Central memory CD4-positive, alpha-beta T cell (primary cell): ENCODE measurements around the gene ZNF195.
"Not testable (repeated sequence)": the region's sequence is repeated elsewhere in the genome, so short reads cannot be mapped to it uniquely, and the experiment has no call there.

Source experiments
- DNase-seq: peaks from one replicate; pipeline ENCODE4 v3.0.0; 2022

The ZNF195 gene

DNA sequence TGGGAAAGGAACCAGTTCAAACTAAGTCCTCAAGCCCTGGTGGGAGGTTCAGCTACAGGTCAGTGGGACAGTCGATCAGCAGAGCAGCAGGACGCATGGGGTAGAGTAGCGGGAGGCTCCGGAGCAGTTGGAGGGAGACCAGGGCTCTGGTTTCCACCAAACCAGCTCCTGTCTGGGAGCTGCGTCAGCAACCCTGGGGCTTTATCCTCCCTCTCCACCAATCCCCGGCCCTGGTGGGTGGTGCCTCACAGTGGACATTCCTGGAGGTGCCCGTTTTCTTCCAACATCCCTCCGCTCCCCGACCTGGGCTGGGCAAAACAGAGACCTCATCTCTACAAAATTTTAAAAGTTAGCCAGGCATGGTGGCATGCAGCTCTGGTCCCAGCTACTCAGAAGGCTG, 32.4 kb downstream of the ZNF195 start:
- DNase-seq: no peak

DNA sequence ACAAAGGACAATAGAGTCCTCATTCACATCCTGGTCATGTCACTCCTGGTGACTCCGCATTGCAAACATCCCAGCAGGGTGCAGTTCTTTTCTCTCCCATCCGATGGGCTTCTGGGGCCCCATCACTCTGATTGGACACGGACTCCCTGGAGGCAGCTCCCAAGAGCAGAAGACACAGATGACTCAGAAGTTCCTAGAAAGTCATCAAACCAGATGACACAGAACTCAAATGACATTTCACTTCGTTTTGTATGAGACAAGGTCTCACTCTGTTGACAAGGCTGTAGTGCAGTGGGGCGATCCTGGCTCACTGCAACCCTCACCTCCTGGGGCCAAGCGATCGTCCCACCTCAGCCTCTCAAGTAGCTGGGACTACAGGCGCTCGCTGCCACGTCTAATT, 33.2 kb downstream of the ZNF195 start:
- no peak for DNase-seq

DNA sequence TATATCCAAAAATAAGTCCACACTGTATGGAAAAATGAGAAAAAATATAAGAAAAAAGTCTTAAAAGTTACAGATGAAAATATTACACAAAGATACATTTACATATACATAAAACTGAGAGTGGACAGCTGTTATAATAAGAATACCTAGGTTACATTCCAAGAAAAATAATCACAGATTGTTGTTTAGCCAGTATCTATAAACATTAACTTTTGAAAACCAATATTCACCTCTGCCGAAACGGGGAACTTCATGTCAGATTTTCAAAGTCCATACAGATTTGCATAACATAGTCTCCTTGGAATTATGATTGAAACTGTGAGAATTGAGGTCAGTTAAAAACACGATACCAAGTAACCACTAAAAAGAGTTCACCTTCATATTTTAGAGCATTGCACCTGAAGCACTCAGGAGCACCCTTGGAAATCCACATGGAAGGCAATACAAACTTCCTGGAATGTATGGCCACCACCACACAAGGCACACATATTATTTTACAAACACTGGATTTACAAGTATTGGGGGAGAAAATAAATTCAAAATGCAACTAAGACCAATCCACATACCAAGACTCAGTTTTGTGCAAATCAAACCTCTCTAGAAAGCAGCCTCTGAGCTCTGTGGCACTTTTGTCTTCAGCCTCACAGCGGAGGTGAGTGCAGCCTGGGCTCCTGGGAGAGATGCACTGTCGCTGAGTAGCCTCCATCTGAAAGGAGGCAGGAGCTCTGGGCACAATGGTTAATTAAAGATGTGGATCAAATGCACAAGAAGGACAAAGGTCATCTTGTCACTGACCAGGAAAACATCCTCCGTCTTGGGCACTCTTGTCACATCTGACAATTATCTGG, 34.4 kb downstream of the ZNF195 start:
- no peak for DNase-seq

DNA sequence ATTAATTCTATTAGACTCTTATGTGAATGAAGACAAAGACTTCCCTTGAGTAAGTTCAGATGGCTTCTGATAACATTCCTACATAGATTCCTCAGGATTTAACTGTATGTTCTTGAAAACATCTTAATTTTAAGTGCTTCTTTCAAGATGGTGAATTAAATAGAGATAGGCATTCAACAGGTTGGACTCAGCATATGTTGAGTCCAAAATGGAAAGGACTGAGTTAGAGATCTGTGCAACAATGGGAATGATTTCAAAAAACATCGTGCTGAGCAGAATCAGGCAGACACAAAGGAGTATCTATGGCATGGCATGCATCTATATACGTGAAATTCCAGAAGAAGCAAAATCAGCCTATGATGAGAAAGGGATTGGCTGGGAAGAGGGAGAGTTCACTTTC, 36.2 kb downstream of the ZNF195 start:
- DNase-seq: no peak

DNA sequence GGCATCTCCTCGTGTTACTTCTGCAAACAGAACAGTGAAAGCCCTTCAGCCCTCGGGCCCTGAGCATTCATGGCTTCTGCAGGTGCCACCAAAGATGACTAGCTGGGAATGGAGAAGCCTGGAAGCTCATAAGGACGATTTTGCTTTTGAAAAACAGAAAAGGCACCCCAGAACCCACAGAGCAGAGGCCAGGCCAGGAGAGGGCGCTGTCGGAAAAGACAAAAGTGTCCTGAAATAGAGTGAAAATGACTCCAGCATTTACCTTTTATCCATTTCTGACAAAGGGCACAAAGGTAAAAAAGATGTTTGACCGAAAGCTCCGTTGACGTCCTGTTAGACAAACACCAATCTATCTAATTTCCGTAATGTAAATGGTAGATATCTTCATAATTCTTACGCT, 37.6 kb downstream of the ZNF195 start:
- peak; percentile 44 for DNase-seq

DNA sequence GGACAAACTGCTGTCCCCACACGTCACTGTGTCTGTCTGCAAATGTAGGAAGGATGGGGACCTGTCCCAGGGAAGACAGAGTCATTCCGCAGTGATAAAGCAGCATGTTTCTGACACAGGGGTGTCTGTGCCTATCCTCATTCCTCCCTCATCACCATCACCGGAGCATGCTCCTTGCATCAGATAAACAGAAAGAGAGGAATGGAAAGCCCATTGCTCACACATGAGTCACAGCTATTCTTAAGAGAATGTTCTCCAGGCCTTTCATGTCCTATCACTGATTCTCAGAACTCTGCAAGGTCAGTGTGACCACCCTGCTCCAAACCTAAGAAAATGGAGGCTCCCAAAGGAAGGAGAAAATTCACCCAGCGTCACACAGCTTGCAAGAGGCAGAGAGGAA, 38.9 kb downstream of the ZNF195 start:
- no peak for DNase-seq

DNA sequence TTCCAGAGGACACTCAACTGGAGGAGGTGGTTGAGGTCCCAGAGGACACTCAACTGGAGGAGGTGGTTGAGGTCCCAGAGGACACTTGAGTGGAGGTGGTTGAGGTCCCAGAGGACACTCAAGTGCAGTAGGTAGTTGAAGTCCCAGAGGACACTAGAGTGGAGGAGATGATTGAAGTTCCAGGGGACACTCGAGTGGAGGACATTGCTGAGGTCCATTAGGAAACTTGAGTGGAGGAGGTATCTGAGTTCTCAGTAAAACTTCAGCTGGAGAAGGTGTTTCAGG, 39.7 kb downstream of the ZNF195 start:
- no peak for DNase-seq

DNA sequence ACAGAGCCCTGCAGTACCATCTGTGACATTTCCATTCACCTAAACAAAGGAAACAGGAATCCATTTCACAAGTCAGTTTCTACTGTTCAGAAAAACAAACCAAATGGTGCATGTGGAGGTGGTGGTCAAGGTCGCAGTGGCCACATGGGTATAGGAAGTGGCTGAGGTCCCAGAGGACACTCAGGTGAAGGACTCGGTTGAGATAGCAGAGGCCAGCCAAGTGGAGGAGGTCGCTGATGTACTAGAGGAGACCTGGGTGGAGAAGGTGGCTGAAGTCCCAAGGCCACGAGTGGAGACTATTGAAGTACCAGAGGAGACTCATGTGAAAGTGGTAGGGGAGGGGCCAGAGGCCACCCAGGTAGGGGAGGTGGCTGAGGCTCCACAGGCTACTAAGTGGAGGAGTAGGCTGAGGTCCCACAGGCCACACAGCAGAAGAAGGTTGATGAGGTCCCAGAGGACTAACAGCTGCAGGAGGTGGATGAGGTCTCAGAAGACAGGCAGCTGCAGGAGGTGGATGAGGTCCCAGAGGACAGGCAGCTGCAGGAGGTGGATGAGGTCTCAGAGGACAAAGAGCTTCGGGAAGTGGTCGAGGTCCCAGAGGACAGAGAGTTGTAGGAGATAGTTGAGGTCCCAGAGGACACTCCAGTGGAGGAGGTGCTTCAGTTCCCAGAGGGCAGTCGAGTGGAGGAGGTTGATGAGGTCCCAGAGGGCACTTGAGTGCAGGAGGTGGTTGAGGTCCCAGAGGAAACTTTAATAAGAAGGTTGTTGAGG, 40.2 kb downstream of the ZNF195 start:
- no peak for DNase-seq

DNA sequence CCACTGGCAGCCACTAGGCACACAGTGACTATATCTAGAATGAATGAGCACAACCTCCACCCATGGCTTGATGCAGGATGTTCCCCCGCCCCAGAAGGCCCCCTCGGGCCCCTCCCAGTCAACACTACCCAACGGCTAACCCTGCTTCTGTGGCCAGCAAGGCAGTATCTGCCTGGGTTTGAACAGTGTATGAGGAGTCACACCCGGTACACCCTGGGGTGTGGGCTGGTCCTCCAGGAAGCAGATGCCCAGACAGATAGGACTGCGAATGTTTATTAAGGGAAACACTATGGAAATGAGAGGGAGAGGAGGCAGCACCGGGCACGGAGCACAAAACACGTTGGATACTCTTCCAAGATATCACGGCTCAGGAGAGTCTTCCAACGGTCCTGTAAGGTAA, 42.5 kb downstream of the ZNF195 start:
- DNase-seq: not testable (repeated sequence)

DNA sequence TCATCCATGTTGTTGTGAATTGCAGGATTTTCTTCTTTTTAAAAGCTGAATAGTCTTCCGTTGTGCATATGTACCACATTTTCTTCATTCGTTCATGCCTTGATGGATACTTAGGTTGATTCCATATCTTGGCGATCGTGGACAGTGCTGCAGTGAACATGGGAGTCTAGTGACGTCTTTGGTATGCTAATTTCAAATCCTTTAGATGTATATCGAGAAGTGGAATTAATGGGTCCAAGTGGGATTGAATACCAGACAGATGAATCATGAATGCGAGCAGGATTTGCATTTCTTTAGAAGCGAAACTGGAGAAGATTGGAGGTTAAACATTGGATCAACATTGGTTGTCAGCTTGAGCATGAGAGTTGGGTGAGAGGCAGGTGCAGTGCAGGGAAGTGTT, 45.8 kb downstream of the ZNF195 start:
- DNase-seq: not testable (repeated sequence)

DNA sequence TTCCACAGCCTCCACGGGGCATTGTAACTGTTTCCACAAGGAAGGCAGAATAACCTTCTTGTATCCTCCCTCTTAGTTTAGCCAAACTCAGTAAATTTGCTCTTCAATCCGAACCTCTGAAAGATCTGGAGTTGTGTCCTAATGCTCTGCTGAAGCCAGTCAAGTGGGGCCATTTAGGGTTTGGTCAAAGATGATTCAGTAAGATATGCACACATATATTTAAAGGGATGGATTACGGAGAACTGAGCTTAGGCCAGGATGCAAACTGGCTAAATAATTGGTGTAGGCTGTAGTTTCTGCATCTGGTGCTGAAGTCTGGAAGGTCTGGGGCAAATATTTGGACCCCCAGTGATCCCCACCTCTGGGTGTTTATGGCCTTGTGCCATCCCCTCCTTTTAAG, 47.9 kb downstream of the ZNF195 start:
- DNase-seq: not testable (repeated sequence)

DNA sequence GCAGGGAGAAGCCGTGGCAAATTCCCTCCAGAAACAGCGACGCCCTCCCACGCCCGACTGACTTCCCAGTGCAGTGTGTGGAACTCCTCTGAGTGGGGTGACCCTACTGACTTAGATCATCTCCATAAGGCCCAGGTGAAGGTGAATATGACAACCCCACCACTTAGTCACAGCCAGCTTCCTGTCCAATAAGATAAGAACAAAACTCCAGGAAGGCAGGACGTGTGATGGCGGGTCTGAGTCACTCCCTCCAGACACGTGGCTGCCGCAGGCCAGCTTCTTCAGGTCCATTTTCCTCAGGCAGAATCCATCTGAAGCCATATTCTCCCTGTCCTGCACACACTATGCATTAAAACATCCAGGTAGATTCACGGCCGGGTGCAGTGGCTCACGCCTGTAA, 48.9 kb downstream of the ZNF195 start:
- not testable (repeated sequence) for DNase-seq

DNA sequence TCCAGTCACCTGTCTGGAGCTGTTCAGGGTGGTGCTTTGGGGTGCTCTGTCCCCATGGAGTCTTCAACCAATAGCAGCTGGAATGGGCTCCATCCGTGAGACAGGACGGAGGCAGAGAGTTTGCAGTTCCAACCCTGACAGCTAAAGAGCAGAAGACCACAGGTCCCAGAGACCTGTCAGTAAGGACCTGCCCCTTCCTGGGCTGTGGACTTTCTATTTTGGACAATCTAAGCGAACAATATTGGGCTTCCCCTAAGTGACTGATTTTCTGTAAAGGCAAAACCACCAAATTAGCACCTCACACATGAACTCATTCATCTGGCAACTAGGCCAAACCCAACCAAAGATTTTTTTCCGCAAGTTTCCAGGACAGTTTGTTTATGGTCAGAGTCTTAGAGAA, 50.4 kb downstream of the ZNF195 start:
- DNase-seq: not testable (repeated sequence)

DNA sequence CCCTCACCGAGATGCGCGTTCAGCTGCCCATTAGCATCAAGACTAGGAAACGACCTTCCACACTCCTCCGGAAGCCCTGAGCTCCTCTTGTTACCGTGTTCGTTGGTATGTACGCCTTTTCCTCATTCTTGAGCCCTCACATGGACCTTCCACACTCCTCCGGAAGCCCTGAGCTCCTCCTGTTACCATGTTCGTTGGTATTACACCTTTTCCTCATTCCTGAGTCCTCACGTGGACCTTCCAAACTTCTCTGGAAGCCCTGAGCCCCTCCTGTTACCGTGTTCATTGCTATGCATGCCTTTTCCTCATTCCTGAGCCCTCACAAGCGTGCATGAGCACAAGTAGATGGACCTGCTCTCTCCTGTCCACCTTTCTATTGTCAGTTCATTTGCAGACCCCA, 52.5 kb downstream of the ZNF195 start:
- DNase-seq: not testable (repeated sequence)

DNA sequence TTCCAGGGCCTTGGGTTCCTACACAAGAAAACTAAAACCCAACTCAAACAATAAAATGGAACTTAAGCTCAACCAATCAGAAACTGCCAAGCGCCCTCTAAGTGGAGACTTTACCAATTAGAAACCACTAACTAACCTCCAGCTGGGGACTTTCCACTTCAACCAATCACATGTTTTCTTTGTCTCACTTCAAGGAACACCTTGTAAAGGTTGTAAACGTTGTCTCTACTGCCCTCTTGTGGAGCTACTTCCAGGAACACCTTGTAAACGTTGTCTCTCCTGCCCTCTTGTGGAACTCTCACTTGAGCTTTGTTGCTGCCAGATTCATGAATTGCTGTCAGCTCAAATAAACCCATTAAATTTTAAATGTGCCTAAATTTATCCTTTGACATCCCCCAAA, 54.2 kb downstream of the ZNF195 start:
- not testable (repeated sequence) for DNase-seq
